LNCaP clone FGC (cell line): Measurements from ENCODE around the gene GPR85.

Experiments
- DNase-seq: peaks from one replicate; pipeline ENCODE4 v3.0.0-alpha.2; 2011; ENCODE audit warnings: low read depth
- H3K4me3 ChIP-seq: 2 replicates; pipeline ENCODE4 v1.5.1; 2011; ENCODE audit warnings: mild to moderate bottlenecking, low read depth, low read length, control low read depth
- CTCF ChIP-seq: IDR thresholded peaks from 2 replicates; pipeline ENCODE4 v1.5.1; 2012; ENCODE audit warnings: mild to moderate bottlenecking; ENCODE audit not compliant: control insufficient read depth, insufficient read depth; ENCODE audit errors: extremely low read depth

GPR85 gene

DNA sequence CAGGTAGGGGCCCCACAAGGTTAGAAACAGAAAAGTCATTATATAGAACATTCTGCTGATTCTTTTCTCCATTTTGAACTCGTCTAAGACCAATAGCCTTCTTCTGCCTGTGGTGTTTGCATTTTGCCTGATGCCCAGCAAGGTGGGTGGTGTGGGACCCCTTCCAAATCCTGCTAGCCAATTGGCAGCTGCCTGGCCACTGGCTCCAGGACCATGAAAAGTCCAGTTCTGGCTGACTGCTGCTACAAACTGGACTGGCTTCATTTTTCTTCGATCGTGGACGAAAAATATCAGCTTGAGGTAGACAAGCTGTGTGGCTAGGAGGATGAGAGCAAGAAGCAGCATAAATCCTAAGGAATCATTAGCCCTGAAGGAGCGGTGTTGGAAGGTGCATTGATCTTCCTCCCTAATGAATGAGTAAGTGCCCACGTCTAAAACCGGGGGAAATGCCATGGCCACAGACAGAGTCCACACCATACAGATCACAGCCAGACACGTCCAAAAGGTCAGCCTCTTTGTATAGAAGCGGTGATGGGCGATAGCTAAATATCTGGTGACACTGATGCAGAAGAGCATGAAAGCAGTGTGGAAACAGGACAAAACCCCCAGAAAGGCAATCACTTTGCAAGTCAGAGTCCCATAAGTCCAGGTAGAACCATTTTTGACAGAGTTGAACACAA, 2.7 kb downstream of the GPR85 start:
- no peak for DNase-seq
- no peak for TF ChIP-seq CTCF
- no peak overlapping the region for H3K4me3 ChIP-seq

DNA sequence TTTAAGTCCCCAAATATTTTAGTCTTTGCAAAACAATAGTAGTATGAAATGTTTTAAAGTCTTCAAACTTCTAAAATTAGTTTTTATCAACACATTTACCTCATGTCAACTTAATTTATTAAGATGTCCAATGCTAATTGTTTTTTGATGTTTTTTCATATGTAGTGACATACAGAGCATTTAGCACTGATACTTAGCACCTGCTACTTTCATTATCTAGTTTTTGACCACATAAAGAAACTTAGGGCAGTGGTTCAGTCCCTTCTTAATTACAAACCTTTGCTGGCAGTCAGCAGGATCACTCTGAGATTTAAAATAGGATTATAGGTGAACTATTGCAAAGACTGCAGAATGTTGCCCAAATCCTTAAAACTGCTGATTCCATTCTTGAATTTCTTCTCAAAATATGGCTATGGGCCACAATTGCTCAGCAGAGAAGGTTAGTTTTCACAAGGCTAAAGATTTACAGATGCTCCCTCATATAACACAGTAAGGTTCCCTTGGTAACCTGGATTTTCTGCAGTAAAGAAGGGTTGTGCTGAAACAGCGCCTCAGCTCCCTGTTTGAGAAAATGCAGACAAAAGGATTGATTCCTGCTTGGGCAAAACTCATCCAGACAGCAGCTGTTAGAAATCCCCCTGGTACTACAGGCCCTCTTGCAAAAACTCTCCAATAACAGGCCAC, 3.4 kb downstream of the GPR85 start:
- H3K4me3 ChIP-seq, result no peak overlapping the region
- no peak for TF ChIP-seq CTCF
- DNase-seq, result no peak

DNA sequence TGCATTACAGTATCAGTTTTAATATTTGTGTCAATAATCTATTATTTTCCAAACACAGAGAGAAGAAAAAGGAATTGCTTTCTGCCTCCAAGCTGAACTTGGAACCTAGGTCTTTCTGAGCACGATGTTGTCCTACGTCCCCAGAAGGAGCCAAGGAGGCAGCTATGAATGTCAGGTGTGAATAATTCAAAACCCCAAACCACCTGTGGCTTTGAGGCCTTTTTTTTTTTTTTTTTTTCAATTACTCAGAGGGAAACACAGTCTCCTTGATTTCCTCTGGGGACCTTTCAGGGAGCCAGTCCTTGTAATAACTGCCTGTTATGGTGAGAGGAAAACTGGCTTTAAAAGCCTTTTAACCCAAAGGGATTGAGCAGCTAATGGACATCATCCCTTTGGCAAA, 8.3 kb downstream of the GPR85 start:
- H3K4me3 ChIP-seq, result no peak overlapping the region
- TF ChIP-seq CTCF, result no peak
- no peak for DNase-seq

DNA sequence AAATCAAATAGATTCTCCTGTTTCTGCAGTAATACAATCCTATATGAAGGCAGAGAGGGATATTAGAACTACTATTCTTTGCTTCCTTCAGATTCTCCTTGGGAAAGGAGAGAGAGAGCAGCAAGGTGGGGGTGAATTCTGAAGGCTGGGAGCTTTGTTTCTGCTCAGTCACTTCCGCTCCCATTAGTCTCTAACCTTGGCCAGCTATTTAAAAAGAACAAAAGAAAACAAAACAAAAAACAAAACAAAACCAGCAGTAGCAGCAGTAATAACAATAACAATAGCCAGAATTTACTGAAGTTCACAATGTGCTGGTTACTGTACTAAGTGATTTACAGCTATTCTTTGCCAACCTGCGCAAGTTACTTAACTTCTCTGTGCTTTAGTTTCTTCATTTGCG, 9.9 kb downstream of the GPR85 start:
- DNase-seq, result no peak
- no peak overlapping the region for H3K4me3 ChIP-seq
- no peak for TF ChIP-seq CTCF

GRCh38 chr7:113071465-113071864, 15.2 kb downstream of the GPR85 start:
- TF ChIP-seq CTCF, result no peak
- DNase-seq, result no peak
- no peak overlapping the region for H3K4me3 ChIP-seq

- no peak for DNase-seq
- TF ChIP-seq CTCF, result no peak
- H3K4me3 ChIP-seq, result no peak overlapping the region
These were observed 24.1 kb downstream of the GPR85 start for GRCh38 chr7:113062499-113062898.

GRCh38 chr7:113060100-113060499, 26.5 kb downstream of the GPR85 start:
- no peak overlapping the region for H3K4me3 ChIP-seq
- TF ChIP-seq CTCF, result no peak

More at GRCh38 chr7:113060100-113060499, 26.5 kb downstream of the GPR85 start:
- no peak for DNase-seq
